Fibroblast of skin of right quadriceps (primary cell): Measurements from ENCODE around the gene NPFF.

Experiments used
- DNase-seq: peaks from one replicate; pipeline ENCODE4 v3.0.0-alpha.2; 2013

The NPFF gene

DNA sequence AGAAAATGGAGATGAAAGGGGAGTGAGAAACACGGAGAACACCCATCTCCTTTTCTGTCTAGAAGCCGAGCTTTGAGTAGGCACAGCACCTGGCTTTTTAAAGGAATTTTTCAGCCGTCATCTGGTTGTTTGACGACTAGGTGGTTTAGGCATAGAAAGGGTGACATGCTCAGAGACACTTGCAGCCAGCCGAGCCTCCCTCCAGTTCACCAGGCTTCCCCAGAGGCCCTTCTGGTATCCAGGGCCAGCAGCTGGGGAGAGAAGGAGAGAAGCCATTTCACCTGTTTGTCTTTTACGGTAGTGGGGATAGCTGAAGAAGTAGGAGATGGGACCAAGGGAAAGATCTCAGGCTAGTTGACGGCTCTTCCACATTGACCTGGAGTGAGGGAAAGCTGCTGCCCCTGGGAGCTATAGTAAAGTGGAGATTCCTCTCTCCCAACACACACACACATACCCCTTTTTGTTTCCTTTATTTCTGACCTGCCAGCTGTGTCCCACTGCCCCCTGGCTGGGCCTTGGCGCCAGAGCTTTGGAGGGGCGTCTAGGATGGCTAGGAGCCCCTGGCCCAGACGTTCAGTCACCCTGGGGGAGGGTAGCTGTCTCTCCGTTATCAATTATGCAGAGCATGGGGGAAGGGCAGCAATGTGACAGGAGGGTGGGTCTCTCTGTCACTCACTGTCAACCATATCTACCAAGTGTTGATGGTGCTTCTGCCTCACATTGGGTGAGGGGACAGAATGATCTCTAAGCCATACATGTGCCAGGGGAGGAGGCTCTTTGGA, 13.5 kb downstream of the NPFF start:
- DNase-seq: no peak

DNA sequence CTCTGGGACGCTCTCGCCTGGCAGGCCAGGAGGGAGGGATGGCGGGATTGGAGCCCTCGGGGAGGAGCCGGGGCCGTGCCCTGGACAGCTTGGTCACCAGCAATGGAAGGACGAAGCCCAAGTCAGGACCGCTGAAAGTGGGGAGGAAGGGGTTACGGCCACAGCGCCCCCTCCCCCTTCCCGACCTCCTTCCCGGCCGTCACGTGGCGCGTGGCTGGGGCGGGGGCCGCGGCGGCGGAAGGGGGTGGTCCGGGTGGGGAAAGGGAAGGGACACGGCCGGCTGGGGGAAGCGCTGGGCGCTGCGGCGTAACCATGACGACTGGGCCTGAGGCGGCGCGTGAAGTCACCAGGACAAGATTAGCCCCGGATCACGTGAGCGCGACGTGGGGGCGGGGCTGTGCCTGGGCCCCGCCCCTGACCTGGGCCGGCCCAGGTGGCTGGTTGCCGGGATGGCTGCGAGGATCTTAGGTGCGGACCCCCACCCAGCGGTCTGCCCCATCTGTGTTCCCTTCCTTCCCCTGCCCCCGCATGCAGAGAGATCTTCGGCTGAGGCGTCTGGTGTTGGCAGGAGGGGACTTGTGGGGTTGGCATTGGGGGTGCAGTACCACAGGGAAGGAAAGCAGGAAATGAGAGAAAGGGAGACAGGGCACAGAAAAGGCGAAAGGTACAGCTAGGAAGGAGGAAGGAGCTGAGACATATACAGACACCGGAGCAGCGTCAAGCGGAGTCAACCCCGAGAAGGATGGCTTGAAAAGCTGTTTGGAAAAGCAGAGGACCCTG, 14.3 kb downstream of the NPFF start:
- DNase-seq: peak; percentile 91

DNA sequence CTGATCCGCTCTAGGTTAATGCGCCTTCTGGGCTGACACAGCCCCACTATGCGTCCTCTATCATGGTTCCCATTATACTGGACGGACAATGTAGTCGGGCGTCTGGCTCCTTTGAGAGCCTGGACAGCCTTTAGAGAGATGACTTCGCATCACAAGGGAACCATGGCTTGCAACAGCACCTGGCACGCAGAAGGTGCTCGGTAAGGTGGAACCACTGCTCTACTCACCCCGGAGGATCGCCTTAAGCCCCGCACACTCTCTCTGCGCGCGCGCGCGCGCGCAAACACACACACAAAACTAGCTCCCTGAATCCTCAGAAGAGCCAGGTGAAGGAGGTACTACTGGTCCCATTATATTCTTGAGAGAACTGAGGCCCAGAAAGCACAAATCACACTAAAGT, 15.1 kb downstream of the NPFF start:
- DNase-seq: no peak

DNA sequence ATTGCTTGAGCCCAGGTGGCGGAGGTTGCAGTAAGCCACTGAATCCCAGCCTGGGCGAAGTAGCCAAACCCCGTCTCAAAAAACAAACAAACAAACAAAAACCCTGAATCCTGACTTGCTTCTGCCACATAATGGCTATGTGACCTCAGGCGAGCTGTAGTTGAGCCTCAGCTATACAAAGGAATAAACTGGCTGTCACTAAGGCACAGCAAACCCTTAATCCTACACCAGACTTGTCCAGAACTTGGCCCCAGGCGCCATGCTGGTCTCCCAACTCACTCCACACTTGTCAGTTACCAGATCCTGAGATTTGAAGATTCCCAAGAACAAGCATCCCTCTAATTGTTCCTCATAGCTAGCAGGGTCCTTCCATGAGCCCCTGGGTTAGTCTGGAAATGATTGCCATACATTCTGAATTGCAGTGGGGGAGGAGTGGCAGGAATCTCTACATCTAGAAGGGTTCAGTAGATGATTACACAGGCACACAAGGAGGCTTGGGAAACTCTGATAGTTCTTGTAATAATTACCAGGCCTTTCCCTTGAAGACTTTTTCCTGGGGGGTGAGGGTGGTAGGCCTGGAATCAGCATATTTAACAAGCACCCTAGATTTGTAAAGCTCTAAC, 17.9 kb downstream of the NPFF start:
- no peak for DNase-seq

DNA sequence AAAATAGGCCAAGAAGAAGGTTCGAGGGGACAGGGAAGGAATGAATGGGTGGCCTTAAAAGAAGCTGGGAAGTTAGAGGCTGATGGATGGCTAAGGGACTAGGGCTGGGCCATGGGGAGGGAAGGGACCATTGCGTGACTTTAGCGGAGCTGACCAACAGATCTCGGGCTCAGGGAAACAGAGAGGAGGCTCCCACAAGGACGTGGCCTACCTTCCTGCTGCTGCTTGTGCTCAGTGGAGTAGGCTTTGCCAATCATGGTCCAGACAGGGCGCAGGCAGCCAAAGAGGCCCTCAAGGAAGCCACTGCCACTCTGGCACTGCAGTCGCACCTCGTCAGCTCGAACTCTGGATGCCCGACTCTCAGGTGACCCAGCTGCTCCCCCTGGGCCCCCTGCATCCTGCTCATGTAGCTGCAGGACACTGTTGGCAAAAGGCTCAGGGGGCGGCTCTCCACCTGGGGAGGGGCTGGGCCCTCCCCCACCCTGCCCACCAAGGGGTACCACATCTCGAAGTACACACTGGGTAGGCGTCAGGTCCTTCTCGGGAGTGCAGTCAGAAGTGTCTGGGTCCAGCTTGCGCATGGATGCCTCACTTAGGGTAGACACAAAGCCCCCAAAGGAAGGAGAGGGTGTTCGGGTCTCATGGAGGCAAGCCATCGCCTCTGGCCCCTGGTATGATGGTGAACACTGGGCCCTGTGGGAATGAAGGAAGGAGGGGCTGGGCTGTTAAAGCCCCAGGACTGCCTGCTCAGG, 20.4 kb downstream of the NPFF start:
- no peak for DNase-seq

DNA sequence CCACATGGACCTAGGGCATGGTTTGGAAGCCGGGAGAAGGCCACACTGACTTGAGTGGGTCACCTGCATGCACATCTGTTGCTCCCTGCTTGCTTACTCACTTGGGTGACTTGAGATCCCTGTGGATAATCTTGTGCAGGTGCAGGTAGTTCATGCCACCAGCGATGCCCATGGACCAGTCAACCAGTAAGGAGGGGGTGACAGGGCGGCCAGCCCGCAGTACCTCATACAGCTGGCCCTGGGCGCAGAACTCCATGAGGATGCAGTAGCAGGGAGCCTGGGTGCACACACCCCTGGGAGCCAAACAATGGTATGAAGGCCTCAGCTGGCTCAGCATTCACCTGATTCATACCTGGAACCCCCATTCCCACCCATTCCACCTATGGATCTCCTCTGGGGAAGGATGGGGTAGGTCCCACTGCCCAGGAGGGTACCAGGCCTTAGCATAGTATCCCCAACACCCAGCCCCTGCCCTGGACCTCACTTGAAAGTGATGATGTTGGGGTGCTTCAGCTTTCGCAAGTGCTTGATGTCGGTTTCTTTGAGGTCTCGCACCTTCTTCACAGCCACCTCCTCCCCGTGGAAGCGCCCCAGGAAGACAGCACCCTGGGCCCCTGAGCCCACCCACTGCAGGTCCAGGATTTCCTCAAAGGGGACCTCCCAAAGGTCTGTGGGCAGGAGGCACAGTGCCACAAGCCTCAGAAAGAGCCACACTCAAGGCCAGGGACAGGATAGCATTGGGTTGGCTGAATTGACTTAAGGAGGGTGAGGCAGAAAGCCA, 21.1 kb downstream of the NPFF start:
- no peak for DNase-seq

DNA sequence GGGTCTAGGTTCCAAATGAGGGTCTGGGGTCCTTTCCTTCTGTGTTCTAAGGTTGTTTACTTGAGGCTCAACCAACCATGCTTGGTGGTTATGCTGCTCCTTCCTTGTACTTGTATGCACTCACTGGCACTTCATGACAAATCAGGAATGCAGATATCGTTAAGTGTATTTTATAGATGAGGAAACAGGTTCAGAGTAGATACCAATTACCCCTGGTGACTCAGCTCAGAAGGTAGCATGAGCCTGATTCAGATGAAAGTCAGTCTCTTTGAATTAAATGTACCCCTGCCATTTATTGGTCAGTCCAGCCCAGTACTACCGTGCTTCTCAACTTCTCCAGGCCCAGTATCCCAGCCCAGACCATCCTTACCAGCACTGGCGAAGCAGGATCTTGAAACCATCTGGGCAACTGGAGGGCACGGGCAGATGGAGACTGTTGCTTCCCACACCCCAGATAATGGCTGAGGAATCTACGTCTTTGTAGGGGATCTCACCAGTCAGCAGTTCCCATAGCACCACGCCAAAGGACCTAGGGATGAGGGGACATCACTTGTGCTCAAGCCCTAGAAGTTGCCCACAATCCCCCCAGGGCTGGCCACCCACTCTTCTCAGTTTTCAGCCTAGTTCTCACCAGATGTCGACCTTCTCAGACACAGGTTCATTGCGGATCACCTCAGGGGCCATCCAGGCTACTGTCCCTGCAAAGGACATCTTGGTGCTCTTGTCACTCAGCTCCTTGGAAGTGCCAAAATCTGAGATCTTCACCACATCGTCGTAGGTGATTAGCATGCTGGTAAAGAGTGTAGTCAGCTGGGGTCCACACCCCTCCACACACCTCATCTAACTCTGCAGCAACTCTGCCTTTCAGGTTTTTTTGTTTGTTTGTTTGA, 22.4 kb downstream of the NPFF start:
- peak; percentile 28 for DNase-seq

DNA sequence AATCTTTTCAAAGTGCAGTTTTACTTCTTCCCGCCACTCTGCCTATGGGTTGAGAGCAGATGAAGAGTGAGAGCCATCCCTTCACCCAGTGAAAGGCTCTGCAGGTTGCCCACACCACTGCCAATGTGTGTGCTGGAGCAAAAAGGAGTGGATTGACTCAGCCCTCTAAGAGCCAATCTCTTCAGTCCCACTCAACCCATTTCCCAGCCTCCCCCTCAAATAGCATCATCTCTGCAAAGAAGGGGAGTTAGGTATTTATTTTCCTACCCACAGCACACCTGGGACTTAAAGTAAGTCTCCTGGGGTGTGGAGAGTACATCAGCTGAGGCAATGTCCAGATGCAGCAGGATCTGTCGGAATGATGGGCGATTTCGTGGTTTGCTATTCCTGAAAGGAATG, 23.3 kb downstream of the NPFF start:
- no peak for DNase-seq

DNA sequence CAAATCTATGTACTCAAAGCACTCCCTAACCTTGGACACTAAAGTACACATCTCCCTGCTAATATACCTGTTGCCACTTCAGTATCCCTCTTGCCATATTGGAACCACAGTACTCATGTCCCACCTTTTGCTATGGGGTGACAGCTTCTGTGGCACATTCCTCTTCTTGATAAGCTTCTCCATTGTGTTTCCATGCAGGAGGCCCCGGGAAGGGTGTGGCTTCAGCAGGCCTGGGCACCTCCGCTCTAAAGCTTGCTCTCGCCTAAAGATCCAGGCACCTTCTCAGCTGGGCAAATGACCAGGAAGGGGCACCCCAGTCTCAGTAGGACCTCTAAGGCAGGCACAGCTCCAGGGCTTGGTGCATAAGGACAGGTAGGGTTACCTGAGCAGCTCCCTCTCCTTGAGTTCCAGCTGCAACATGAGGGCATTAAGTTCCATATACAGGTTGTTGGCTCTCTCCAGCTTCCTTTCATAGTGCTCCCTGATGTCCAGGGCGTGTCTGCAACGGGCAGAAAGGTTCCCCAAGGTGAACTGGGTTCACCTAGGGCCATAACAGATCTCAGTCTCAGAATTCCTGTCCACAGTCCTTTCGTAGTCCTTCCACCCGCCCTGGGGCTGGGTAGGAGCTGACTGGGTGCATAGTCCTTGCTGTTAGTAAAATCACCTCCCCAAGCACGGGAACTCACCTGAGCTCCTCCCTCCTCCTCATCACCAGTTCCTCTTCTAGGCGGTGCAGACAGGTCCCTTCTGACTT, 23.9 kb downstream of the NPFF start:
- DNase-seq: no peak

DNA sequence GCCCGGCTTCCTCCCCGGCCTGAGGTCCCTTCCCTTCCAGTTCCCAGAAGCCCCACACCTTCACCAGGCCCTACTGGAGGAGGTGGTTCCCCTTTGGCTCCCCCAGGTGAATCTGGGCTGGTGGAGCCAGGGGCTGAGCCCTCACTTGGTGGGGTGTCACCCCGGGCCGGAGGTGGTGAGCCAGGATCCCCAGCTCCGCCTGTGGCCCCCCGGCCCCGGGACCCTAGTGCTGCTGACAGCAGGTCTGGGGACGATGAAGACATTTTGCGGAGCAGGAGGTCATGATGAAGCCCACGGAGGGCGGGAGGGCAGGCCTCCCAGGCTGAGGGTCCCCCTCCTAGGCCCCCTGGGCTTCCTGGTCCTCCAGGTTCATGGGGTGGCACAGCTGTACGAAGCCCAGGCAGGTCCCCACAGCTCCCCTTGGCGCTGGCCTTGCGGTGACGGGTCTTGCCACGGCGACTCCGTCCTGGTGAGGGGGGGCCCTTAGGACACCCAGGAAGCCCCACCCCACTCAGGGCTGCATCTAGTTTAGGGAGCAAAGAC, 24.6 kb downstream of the NPFF start:
- DNase-seq: no peak

DNA sequence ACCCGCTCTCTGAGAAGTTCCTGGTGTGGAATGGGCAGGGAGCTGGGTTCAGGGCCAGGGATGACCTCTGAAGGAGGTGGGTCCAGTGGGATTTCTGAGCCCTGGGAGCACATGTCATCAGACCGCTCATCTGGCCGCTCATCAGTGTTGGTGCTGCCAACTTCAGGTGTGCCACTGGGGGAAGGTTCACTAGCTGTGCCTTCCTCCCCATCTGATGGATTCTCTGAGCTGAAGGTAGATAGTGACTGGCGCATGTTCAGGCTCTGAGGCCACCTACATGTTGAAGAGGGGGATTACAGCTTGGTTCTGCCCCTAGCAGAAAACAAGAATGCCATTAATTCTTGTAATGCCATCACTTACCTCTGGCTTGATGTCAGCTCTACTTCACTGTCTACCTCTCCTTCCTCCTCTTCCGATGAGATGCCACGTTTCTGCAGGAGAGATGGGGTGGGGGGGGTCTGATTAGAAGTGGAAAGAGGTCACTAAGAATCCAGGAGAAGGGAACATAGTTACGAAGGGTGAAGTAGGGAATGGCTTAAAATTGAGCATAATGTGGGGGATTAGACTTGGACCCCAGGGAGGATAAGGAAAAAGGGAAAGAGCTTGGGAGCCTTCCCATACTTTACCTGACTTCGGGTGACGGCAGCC, 25.2 kb downstream of the NPFF start:
- peak; percentile 31 for DNase-seq

DNA sequence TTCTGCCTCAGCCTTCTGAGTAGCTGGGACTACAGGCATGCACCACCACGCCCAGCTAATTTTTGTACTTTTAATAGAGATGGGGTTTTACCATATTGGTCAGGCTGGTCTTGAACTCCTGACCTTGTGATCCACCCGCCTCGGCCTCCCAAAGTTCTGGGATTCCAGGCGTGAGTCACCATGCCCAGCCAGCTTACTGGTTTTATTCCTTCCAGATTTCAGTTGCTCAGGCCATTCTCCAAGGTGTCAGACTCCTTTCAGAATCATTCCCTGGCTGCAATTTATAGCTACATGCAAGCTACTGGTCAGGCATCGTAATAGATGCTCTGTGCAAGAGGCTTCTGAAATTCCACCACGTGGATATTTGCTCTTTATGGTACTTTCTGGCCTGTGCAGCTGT, 25.8 kb downstream of the NPFF start:
- peak; percentile 46 for DNase-seq

DNA sequence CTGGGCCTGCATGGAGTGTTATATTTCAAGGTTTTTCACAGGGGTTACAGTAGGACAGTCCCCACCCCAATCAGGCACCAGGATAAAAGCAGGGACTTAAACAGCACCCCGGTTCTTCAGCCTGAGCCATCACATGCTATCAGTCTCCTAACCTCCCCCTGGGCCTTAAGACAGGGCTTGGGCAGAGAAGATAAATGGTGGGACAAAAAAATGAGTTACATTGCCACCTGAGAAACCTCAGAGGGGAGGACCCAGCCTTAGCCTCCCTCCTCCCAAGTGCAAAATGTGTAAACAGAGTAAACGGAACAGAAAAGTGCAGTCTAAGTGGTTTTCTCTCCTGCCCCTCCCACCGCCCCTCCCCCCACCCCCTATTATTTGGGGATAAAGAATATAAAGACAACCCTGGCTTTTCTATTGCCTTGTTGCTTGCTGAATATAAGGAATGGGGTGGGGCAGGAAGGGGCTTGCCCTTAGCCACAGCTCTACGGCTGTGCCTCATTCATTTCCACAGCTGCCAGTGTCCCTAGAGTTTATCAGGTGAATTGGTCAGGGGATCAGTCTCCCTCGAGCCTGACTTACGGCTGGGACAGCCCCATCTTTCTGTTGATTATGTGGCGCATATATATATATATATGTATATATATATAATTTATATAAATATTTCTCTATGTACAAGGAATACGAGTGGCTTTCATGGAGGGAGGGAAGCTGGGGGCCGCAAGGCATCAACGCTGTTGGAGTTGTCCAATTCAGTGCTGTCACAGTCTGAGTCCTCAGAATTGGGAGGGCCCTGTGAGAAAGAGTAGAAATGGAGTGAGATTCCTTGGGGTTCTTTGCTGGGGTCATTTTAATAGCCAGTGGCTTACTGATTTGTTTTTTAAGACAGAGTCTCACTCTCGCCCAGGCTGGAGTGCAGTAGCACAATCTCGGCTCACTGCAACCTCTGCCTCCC, 26.5 kb downstream of the NPFF start:
- DNase-seq: no peak

DNA sequence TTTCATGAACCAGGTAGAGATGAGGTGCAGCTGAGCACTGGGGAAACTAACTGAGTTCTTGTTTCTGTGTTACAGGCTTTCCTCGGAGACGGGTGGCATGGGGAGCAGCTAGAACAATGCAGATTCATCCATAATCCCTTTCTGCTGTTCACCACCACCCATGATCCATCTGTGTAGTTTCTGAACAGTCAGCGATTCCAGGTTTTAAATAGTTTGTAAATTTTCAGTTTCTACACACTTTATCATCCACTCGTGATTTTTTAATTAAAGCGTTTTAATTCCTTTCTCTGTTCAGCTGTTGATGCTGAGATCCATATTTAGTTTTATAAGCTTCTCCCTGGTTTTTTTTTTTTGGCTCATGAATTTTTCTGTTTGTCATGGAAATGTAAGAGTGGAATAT, 28.0 kb downstream of the NPFF start:
- DNase-seq: no peak

DNA sequence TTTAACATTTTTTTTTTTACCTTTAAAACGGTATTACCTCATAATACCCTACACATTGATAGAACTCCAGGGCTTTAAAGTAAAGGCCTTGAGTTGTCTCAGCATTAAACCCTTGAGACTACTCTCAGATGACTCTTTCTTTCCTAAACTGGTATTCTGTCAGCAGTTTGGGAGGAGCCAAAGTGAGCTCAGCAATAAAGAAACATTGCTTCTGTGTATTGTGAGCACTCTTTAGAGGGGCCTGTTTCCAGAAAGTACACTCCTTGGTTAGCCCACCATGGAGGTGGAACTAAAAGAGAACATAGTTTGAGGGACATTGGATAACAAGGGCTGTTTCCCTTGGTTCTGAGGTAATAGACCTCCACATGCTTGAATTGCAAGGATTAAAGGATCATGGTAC, 28.4 kb downstream of the NPFF start:
- DNase-seq: no peak

DNA sequence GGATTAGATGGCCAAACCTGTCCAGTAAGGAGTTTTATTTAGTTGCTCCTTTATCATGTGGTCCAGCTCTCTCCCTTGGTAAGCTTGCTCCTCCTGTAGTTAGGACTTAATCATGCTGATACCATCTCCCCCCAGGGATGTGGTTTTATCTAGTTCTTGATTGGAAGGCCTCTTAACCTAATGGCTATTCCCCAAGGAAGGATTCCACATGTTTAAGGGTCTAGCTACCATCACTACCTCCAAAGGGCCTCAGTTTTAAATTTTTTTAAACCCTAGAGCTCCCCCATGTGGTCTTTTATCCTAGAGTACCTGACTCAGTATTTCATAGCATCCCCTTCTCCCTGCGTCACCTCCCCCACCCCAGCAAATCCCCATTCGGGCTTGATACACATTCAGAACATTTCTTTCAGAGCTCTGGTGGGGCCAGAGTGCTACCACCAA, 30.5 kb downstream of the NPFF start:
- DNase-seq: peak; percentile 45

DNA sequence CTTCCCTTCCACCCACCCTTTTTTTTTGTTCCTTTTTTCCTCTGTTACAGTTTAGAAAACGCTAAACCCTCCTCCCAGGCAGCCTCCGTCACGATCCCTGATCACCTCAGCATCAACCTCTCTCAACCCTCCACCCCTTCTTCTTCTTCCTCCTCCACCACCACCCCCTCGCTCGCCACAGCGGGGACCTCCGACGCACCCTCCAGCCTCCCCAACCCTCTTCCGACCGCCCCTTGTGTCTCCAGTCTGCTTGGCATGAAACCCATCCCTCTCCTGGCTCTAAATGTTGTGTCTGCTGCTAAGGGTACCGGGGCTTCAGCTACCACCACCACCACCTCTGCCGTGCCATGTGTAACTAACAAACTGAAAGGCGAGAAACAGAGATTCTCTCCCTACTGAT, 32.5 kb downstream of the NPFF start:
- no peak for DNase-seq

DNA sequence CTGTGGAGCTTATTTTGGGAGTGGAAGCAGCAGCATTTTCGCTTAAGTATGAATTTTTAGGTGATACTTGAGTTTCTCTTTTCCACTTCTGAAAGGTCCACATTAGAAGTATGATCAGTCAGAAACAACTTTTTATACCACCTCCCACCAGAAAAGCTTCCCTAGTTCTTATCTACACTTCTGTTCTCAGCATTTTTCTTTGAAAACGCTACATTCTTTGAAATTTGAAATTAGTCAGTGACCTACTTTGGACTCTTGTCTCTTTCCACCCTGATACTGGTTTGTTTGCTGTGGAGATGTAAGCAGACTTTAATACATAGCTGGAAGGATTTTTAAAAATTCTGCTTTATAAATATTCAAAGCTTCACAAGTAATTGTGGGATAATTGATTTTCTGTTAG, 33.2 kb downstream of the NPFF start:
- DNase-seq: no peak
